Upper lobe of right lung (tissue), 1 donor: Measurements from ENCODE around the gene STMN1. TPM values are rescaled to one million over a fixed set of nuclear protein-coding genes. Genes with fewer than 3 reads are reported as not detected.

Experiments
- ATAC-seq: fragments of 200-7000 bp; cut with Tn5 transposase; one replicate; pipeline ENCODE4 v1.9.1; 2020; ENCODE audit warnings: mild to moderate bottlenecking, moderate library complexity
- DNase-seq: peaks from one replicate; pipeline ENCODE4 v3.0.0-alpha.2; 2020
- H3K27ac ChIP-seq: fragments of 200-600 bp; one replicate; pipeline ENCODE4 v1.8.0; 2022
- H3K27me3 ChIP-seq: fragments of 200-600 bp; one replicate; pipeline ENCODE4 v1.8.0; 2022; ENCODE audit warnings: mild to moderate bottlenecking
- H3K36me3 ChIP-seq: fragments of 200-600 bp; one replicate; pipeline ENCODE4 v1.8.0; 2022
- H3K4me1 ChIP-seq: fragments of 200-600 bp; one replicate; pipeline ENCODE4 v1.8.0; 2022
- H3K4me3 ChIP-seq: fragments of 200-600 bp; one replicate; pipeline ENCODE4 v1.8.0; 2022; ENCODE audit warnings: mild to moderate bottlenecking
- H3K9me3 ChIP-seq: fragments of 200-600 bp; one replicate; pipeline ENCODE4 v1.8.0; 2022
- CTCF ChIP-seq: fragments of 200-600 bp; IDR thresholded peaks from one replicate; pipeline ENCODE4 v1.8.0; 2022; ENCODE audit warnings: antibody characterized with exemption
- intact Hi-C: fragments of 100-400 bp; cut with DNase I; formaldehyde crosslinking; loops from one replicate; pipeline ENCODE4 v1.11.0; 2022
- total RNA-seq: library from RNA; stranded (reverse); fragmentation: NEBNext Ultra II Directional; extraction: Animal tissue kit (Norgen Biotek cat#: 25700); gene quantifications from one replicate; pipeline ENCODE4 v1.2.1, GENCODE V29; 2021
- donor health status: DM: no; HTN: yes; CAD: no; lungs with severe emphysema.

Gene STMN1
- total RNA-seq, 1 donor from 2014 or later: 42.5 TPM

GRCh38 chr1:25932321-25932720 lies 26.1 kb upstream of the STMN1 start:
- intact Hi-C loops: no loop called here
- ATAC-seq: no peak
- DNase-seq: no peak
- H3K4me1 ChIP-seq: no peaks in the 10 kb centered on the region
- TF ChIP-seq CTCF: no peak
- no peaks in the 10 kb centered on the region for H3K9me3 ChIP-seq
- no peaks in the 10 kb centered on the region for H3K27me3 ChIP-seq
- H3K27ac ChIP-seq: no peak overlapping the region
- no peaks in the 10 kb centered on the region for H3K36me3 ChIP-seq
- H3K4me3 ChIP-seq: no peak overlapping the region

DNA sequence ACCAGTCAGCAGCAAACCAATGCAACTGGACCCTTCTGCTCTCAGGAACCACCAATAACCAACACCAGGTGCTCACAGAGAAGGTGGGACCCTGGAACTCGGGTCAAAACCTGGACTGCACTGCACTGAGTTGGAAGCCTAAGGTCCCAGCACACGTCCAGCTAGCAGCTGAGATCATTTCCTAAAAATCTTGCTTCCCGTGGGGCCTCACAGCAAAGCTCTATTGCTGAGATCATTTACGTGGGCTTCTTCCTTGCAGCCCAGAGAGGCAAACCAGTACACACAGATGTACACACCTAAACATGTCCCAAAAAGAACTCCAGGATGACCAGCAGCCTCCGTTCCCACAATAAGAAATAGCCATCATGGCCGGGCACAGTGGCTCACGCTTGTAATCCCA lies 22.8 kb upstream of the STMN1 start:
- no peaks in the 10 kb centered on the region for H3K4me1 ChIP-seq
- H3K9me3 ChIP-seq: no peaks in the 10 kb centered on the region
- intact Hi-C loops: no loop called here
- TF ChIP-seq CTCF: no peak
- no peak overlapping the region for H3K27ac ChIP-seq
- DNase-seq: no peak
- ATAC-seq: no peak
- H3K27me3 ChIP-seq: no peaks in the 10 kb centered on the region
- no peaks in the 10 kb centered on the region for H3K36me3 ChIP-seq
- no peak overlapping the region for H3K4me3 ChIP-seq

GRCh38 chr1:25927521-25928265 lies 21.5 kb upstream of the STMN1 start:
- ATAC-seq: no peak
- intact Hi-C loops: no loop called here

GRCh38 chr1:25926731-25927496 lies 20.7 kb upstream of the STMN1 start:
- Histone ChIP-seq H3K9me3 (no peaks in the 10 kb centered on the region), H3K27me3 (no peaks in the 10 kb centered on the region), H3K4me1 (peaks cover 7% of the 10 kb centered on the region), H3K27ac (no peak overlapping the region), H3K36me3 (no peaks in the 10 kb centered on the region), H3K4me3 (no peak overlapping the region)
- no peak for TF ChIP-seq CTCF
- ATAC-seq (no peak), DNase-seq (no peak)
- intact Hi-C loops: no loop called here

More at GRCh38 chr1:25927521-25928265, 21.5 kb upstream of the STMN1 start:
- no peak for DNase-seq
- Histone ChIP-seq H3K36me3 (no peaks in the 10 kb centered on the region), H3K9me3 (no peaks in the 10 kb centered on the region), H3K4me3 (no peak overlapping the region), H3K4me1 (no peaks in the 10 kb centered on the region), H3K27me3 (no peaks in the 10 kb centered on the region), H3K27ac (no peak overlapping the region)
- no peak for TF ChIP-seq CTCF

- intact Hi-C loops: no loop called here
- no peaks in the 10 kb centered on the region for H3K27me3 ChIP-seq
Measured at GRCh38 chr1:25924454-25924853, 18.2 kb upstream of the STMN1 start.

More at GRCh38 chr1:25924454-25924853, 18.2 kb upstream of the STMN1 start:
- H3K36me3 ChIP-seq: no peaks in the 10 kb centered on the region
- TF ChIP-seq CTCF: no peak
- no peaks in the 10 kb centered on the region for H3K9me3 ChIP-seq
- no peak overlapping the region for H3K4me3 ChIP-seq
- DNase-seq (no peak), ATAC-seq (no peak)
- H3K4me1 ChIP-seq: peaks cover 8% of the 10 kb centered on the region
- no peak overlapping the region for H3K27ac ChIP-seq
